ENCODE measurements around the gene NUP214.
A peak's percentile ranks its signal among the peaks of the same experiment; 100 is the strongest.
"Not testable (repeated sequence)": the region's sequence is repeated elsewhere in the genome, so short reads cannot be mapped to it uniquely, and the experiment has no call there.

NUP214 gene

GRCh38 chr9:131197160-131197911 lies 72.0 kb downstream of the NUP214 start:
- DNase-seq: no peak

GRCh38 chr9:131198041-131198715 lies 72.8 kb downstream of the NUP214 start:
- DNase-seq: no peak

GRCh38 chr9:131201856-131202255 lies 76.5 kb downstream of the NUP214 start:
- no peak for DNase-seq

- no peak for DNase-seq
These were observed 78.2 kb downstream of the NUP214 start for GRCh38 chr9:131203431-131204218.

- no peak for DNase-seq
These were observed 78.9 kb downstream of the NUP214 start for GRCh38 chr9:131204285-131204684.

- DNase-seq: no peak
These were observed 81.1 kb downstream of the NUP214 start for GRCh38 chr9:131206495-131206894.

- not testable (repeated sequence) for DNase-seq
These were observed 86.5 kb downstream of the NUP214 start for GRCh38 chr9:131211920-131212319.

GRCh38 chr9:131214286-131214856 lies 89.0 kb downstream of the NUP214 start:
- DNase-seq: no peak

GRCh38 chr9:131214876-131215275 lies 89.5 kb downstream of the NUP214 start:
- DNase-seq: no peak

GRCh38 chr9:131216806-131217205 lies 91.4 kb downstream of the NUP214 start:
- DNase-seq: no peak

- no peak for DNase-seq
These were observed 92.1 kb downstream of the NUP214 start for GRCh38 chr9:131217331-131218031.

GRCh38 chr9:131218370-131218769 lies 93.0 kb downstream of the NUP214 start:
- no peak for DNase-seq

- DNase-seq: no peak
These were observed 95.1 kb downstream of the NUP214 start for GRCh38 chr9:131220485-131220884.

GRCh38 chr9:131222460-131222859 lies 97.1 kb downstream of the NUP214 start:
- no peak for DNase-seq

- DNase-seq: no peak
These were observed 100.8 kb downstream of the NUP214 start for GRCh38 chr9:131226226-131226625.

- DNase-seq: no peak
These were observed 101.9 kb downstream of the NUP214 start for GRCh38 chr9:131227112-131227958.

GRCh38 chr9:131227959-131228460 lies 102.6 kb downstream of the NUP214 start:
- DNase-seq: no peak

GRCh38 chr9:131228988-131229387 lies 103.6 kb downstream of the NUP214 start:
- no peak for DNase-seq

- peak; percentile 35 for DNase-seq
These were observed 108.2 kb downstream of the NUP214 start for GRCh38 chr9:131233556-131233955.

- no peak for DNase-seq
These were observed 108.6 kb downstream of the NUP214 start for GRCh38 chr9:131233995-131234394.

GRCh38 chr9:131234799-131235479 lies 109.6 kb downstream of the NUP214 start:
- no peak for DNase-seq

Data from activated CD4-positive, alpha-beta T cell treated with anti-CD3 and anti-CD28 coated beads, Interleukin-2, amount 50 U/mL, for 16 hours (primary cell).